CD1c-positive myeloid dendritic cell (primary cell): Measurements from ENCODE around the gene BCL7C.
A peak's percentile ranks its signal among the peaks of the same experiment; 100 is the strongest.
"Not testable (repeated sequence)": the region's sequence is repeated elsewhere in the genome, so short reads cannot be mapped to it uniquely, and the experiment has no call there.

Experiments used
- DNase-seq: peaks from one replicate; pipeline ENCODE4 v3.0.0-alpha.2; 2016; ENCODE audit errors: extremely low spot score

The BCL7C gene

DNA sequence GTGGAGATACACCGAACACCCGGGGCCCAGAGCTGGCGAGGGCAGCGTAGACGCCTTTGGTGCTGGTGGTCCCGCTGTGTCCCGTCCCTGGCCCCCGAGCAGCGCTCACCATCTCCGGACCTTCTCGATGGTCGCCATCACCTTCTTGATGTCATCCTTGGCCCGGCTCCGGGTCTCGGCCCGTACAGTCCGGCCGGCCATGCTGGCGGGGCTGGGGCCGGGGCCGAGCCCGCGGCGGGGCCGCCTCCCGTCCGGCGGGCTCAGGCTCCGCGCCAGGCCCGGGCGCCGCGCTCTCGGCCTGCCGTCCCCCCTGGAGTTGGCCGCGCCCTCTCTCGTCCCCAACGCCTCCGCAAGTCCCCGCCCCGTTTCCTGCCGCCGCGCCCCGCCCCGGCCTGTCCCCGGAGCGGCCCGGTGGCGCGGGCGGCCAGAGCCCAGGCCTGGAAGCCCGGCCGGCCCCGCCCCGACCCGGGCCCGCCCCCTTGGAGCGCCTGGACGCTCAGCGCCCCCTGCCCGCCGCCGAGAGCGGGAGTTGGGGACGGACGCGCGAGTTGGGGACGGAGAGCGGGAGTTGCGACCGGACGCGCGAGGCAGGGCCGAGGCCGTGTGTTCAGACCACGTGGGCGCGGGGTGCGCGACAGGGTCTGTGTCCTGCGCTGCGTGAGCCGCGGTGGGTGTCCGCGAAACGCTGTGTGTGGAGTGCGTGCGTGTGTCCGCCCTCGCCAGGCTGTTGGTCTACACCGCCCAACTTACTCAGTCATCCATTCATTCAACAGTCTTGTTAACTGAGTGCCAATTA is at the start of gene BCL7C:
TSS of gene BCL7C (minus strand) at position 334 of the 796 bp plus-strand sequence. CDS start at position 201, 133 bp downstream.
- peak; percentile 93 for DNase-seq

DNA sequence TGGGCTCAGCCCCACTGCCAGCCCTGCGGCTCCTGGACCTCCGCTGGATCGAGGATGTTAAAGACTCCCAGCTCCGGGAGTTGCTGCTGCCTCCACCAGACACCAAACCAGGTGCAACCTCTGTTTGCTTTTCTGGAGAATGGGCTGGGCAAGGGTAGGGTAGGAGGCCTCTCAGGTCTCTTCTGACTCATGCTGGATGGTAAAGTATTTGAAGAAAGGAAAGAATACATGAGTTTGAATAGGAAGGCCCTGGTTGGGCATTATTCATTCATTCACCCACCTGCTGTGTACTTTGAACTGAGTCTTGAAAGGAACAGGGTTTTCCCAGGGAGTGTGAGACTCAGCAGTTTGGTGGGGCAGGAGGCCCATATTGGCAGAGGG is 48.5 kb upstream of the BCL7C start:
- no peak for DNase-seq

DNA sequence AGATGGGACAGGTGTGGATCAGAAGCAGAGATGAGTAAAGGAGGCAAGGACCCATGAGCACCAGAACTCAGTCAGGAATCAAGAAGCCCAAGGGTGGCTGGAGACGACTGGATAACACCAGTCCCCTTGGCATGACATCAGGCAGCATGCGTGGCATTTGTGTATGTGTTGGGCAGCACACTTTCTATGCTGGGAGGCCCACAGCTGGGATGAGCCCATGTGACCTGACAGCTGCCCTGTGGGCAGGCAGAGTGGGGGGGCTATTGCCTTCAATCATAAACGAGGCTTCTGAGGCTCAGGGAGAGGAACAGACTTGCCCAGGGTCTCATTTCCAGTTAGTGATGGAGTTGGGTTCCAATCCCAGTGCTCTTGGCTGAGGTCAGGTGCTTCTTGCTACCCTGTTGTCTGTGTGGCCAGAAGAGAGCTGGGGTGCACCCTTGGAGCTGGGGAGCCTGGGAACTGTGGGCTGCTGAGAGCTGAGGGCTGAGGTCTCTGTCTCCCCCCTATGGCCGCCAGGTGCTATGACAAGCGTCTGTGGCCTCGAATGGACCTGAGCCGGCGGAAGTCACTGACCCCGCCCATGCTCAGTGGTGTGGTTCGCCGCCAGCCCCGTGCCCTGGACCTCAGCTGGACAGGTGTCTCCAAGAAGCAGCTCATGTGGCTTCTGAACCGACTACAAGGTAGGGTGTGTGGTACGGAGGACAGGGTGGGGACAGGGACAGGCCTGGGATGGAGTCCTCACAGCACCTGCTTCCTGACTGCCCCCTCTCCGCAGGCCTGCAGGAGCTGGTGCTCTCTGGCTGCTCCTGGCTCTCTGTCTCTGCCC is 47.9 kb upstream of the BCL7C start:
- DNase-seq: peak; percentile 84

DNA sequence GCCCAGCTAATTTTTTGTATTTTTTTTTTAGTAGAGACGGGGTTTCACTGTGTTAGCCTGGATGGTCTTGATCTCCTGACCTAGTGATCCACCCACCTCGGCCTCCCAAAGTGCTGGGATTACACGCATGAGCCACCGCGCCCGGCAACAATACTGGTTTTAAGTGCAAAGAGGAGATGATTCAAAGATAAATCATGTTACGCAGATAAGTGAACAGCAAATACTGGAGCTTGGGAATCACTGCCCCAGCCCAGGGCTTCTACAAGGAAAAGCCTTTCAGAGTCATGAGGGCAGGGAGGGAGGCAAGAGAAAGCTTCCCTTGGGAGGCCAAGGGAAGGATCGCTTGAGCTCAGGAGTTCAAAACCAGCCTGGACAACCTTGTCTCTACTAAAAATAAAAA is 45.7 kb upstream of the BCL7C start:
- not testable (repeated sequence) for DNase-seq

DNA sequence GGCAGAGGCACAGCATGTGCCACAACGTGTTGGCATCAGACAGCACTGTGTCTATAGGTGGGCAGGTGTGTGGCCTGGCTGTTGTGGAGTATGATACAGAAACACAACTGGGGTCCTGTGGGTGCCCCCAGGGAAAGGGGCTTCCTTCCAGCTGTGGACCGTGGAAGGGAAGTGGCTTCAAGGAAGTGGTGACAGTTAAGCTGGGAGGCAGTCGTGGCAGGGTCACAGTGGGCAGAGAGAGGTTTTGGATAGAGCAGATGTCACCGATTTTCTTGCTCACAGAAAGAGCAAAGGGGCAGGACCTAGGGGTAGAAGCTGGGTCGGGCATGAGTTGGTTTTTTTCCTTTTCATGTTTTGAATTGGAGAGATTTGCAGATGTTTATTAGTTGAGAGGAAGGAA is 43.8 kb upstream of the BCL7C start:
- DNase-seq: no peak

DNA sequence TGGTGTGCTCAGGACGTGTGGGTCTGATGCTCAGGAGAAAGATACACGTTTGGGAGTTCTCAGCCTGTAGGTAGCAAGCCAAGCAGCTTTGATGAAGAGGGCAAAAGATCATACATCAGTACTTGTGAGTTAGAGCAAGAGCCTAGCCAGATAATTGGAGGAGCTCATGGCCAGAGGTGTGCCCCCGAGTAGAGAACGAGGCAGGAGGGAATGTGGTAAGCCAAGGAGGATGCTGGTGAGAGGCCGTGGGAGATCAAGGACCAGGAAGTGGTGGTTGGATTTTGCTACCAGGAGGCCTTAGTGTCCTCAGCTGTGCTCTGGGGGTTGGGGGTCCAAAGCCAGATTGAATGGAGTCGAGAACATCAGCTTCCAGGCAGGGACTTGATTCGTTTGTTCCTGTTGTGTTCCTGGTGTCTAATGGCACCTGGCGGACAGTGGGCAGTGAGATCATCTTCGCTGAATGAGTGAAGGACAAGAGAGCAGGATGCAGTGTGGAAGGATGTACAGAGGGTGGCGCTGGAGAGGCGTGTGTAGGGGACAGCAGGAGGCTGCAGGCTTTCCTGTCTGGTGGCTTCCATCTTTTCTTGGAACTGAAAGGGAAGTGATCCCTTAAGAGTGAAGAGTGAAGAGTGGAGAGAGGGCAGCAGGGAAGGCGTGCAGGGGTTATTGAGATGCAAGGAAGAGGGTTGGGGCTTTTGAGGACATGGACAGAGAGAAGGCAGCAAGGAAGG is 41.1 kb upstream of the BCL7C start:
- peak; percentile 89 for DNase-seq

DNA sequence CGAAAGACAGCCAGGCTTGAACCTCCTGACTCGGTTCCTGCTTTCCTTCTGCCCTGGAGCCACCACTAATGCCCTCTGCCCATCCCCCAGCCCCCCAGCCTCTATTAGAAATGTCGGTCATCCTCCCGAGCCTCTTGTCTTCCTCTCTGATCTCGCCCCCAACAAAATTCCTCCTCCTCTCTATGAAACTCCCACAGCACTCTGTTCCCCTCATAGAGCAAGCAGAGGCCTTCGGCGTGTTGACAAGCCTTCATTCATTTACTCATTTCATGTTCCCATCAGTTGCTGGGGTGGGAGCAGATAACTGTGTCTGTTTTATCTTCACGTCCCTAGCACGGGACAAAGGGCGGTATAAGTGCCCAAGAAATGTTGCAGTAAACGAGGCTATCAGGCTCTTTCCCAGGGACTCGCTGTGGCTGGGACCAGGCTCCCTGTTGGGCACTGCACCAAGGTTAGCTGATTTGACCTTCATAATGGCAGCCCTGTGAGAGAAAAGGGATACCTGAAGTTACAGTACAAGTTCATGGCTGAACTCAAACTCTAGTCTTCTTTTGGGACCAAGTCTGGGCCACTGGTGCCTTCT is 37.3 kb upstream of the BCL7C start:
- no peak for DNase-seq

DNA sequence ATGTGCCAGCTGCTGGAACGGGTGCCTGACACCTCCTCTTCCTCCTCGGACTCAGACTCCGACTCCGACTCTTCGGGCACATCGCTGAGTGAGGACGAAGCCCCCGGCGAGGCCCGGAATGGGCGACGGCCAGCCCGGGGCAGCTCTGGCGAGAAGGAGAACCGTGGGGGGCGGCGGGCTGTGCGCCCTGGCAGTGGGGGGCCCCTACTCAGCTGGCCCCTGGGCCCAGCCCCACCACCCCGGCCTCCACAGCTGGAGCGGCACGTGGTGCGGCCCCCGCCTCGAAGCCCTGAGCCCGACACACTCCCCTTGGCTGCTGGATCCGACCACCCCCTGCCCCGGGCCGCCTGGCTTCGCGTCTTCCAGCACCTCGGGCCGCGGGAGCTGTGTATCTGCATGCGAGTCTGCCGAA is 36.3 kb upstream of the BCL7C start:
- DNase-seq: no peak

DNA sequence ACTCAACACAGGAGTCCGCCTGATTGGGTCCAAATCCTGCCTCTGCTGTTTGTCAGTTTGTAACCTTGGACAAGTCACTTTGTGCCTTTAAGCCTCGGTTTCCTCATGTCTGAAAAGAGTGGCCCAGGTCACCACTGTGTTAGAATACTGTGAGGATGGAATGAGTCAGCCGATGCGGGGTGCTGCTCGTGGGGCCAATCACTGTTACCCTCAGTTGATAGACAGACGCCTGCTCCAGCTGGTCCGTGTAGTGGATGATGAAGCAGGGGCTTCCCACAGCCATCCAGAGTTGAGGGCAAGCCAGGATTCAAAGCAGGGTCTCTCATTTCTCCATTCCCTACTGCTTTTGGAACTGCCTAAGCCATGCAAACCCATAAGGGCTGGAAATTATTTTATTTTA is 35.3 kb upstream of the BCL7C start:
- DNase-seq: no peak

DNA sequence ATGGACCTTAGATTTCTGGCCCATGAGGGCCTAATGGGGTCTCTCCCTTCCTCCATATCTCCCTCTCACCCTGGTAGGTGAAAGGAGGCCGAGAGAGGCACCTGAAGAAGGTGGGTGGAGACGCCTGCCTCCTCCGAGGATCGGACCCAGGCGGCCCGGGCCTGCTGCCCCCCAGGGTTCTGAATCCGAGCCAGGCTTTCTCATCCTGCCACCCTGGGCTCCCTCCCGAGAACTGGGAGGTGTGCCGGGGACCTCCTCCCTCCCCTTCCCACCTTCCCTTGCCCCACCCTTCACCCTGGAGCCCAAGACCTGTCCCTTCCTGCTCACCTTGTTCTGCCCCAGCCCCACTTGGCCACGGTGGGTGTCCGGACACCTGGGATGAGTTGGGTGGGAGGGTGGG is 34.5 kb upstream of the BCL7C start:
- no peak for DNase-seq

DNA sequence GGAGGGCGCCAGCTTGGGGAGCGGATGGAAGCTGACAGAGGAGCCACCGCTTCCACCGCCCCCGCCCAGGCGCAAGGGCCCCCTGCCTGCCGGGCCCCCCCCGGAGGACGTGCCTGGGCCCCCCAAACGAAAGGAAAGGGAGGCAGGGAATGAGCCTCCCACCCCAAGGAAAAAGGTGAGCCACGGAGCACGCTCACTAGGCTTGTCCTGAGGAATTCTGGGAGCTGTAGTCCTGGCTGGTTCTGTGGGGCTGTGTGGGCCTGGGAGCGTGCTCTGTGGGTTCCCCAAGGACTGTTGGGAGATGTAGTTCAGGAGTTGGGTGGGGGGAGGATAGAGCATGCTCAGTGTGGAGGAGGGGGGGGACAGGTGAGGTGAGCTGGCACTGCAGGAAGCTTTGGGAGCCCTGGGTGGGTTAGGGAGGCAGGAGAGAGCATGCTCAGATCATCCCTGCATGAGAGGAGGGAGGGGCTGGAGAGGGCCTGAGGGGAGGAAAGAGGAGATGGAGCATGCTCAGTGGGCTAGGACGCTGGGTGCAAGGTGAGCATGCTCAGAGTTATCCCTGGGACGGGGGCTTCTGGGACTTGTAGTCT is 34.0 kb upstream of the BCL7C start:
- DNase-seq: no peak

DNA sequence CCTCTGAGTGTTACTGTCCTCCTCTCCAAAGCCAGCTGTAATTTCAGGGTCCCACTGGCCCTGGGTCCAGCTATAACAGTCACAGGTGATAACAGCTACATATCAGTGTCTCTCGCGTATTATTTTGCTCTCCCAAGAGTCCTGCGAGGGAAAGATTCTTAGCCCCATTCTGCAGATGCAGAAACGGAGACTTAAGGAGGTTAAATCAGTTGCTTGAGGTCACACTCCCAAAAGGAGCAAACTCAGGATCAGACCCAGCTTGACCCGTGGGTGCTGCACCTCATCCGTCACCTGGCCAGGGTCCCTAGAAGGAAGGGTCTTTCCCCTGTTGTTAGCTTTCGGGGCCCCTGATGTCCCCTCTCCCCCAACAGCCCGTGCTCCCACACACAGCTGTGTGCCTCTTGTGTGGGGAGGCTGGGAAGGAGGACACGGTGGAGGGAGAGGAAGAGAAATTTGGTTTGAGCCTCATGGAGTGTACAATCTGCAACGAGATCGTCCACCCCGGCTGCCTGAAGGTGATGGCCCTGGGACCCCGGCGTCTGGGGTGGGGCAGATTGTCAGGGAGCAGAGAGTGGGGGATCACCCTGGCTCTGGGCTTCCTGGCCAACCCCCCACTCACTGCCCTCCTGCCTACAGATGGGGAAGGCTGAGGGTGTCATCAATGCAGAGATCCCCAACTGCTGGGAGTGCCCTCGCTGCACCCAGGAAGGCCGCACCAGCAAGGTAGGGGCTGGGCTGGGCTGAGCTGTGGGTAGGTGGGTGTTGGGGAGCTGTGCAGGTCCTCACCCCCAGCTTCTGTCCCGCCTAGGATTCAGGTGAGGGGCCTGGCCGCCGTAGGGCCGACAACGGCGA is 33.3 kb upstream of the BCL7C start:
- no peak for DNase-seq

DNA sequence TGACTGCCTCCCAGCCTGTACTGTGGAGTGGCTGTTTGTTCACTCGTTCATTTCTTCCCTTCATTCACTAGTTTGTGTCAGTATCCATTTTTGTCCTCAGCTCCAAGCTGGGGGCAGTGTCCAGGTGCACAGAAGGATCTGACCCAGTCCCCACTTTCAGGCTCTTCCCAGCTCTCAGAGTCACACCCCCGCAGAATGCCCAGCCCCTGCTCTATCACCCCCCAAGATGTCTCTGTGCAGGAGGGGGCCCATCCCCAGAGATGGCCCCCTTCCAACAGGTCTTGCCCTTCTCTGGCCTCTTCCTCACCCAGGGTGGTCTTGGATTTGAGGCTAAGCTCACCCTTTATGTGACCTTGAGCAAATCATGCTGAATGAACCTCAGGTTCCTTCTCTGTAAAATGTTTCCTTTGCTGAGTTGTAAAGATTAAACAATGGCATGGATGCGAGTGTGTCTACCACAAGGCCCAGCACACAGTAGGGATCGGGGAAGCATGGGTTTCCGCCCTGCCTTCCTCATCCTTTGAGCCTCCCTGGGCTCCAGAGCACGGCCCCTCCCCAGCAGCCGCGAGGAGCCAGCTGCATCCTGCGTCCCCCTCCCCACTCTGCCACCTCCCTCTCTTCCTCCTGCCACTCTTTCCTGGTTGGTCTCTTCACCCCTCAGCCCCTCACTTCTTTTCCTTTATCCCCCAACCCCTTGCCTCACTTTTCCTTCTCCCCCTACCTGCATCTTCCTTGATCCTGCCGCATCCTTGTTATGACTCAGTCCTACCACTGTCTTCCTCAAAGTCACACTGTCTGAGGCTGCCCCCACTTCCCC is 32.3 kb upstream of the BCL7C start:
- no peak for DNase-seq

DNA sequence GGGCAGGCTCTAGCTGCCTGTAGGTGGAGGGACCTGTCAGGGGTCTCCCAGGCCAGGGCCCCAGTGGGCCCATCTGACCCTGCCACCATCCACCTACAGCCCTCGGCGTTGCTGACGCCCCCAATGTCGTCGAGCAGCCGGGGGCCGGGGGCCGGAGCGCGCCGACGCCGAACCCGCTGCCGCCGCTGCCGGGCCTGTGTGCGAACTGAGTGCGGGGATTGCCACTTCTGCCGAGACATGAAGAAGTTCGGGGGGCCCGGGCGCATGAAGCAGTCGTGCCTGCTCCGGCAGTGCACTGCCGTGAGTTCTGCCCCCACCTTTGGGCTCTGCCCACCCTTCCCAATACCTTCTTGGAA is 31.7 kb upstream of the BCL7C start:
- no peak for DNase-seq

DNA sequence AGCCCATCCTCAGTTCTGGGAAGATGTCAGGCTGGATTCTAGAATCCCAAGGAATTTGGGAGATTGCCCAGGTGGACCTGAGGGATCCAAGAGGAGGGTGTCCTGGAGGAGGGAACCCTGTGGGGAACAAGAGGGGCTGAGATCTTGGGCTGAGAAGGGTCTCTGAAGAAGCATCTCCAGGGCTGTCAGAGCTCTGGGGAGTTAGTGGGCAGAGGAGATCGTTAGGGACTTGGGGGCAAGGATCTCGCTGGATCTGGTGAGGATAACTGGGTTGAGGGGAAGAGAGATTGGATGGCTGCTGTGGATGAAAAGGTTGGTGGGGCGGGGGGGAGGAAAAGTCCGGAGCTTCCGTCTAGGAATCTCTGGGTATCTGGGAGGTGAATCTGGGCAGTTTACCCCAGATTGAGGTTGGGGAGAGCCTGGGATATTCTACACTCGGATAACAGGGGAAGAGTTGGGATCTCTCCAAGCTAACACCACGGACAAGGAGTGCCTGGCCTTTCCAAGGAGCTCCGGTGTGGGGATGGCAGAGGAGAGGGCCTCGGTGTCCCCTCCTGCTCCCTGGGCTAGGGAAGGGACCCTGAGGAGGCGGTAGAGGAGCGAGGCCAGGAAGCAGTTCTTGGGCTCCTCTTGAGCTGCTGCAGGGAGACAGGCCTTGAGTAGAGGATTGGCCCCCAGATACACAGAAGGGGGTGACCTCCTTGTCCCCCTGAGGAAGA is 31.2 kb upstream of the BCL7C start:
- no peak for DNase-seq

DNA sequence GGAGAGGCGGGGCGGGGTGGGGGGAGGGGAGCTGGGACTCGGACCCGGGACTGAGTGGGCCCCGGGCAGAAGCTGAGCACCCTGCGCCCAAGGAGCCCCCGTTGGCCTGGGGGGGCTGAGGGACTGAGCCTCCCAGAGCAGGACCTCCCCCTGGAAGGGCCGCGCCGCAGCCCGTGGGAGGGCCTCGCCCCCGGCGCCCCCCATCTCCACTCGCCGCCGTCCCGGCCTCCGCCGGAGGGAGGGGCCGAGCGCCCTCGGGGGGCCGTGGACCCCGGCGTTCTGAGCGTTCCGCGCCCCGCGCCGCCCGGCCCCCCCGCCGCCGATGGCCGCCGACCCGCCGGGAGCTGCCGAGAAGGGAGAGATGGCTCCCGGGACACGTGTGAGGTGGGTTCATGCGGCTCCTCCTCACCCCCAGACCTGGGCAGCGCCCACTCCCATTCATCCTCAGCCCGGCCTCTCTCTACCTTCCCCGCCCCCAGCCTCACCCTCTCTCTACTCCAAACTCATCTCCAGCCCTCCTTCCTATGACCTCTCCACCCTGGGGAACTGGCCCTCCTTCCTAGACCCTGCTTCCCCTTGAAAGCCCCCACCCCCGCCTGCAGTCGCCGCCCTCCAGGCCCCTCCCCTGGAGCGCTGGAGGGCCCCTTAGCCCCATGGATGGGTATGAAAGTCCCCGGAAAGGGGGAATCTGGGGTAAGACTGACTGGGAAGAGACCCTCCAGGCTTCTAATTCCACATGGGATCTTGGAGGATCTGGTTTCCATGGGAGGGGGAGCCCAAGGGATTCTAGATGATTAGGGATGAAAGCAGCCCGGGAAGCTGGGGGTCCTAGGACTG is 30.4 kb upstream of the BCL7C start:
- DNase-seq: peak; percentile 34

DNA sequence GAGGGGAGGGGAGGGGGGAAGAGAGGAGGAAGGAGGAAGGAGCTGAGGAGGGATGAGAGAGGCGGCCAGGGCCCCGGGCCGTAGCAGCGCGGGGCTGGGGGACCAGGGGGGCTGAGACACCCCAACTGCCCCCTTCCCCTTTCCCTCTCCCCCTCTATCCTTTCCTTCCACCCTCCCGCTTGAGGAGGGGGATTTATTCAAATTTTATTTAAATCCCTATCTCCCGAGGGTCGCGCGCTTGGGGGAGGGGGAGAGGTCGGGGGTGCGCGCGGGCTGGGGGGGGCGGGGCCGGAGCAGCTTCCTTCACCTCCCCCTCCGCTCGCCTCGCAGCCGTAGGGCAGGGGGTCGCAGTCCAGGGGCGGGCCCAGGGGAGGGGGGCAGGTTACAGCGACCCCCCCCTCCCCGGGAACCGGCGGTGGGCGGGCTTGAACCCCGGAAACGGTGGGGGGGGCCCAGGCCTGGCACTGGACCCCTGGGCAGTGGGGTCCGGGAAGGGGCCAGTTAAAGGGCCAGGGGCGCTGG is 29.7 kb upstream of the BCL7C start, which contains the start of gene FBXL19:
TSS of gene FBXL19 (plus strand) at position 19 of the 522 bp plus-strand sequence. CDS start 2,183 bp downstream, outside the sequence.
- DNase-seq: no peak

DNA sequence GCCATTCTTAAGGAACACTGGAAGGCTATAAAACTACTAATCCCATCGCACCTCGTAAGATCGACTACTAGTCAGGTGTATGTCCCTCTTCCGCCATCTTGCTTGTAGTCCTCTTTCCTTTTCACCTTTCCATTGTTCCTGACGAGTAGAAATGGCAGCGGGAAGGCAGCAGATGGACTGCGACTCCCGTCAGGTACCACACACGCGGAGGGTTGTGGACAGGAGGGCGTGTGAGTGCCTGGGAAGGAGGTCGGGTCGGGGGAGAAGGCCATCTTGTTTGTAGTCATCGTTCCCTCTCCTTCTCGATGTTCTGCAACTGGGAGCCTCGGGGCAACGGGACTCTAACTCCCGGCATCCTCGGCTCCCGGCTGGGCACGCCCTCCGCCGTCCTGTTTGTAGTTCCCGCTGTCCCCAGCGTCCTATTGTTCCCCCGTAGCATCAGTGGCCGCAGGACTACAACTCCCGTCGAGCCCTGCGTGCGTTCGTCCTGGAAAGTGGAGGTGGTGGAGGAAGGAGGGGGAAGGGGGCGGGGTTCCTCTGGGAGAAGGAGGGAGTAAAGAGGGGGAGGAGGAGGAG is 29.2 kb upstream of the BCL7C start:
- DNase-seq: peak; percentile 98
